ENCODE measurements around the gene IL10. TPM values are rescaled to one million over a fixed set of nuclear protein-coding genes. Genes with fewer than 3 reads are reported as not detected.

The IL10 gene
- total RNA-seq, 1 experiment from 2014 or later = not detected

GRCh38 chr1:206744683-206745082 is 27.6 kb downstream of the IL10 start:
- no peaks in the 10 kb centered on the region for H3K9me3 ChIP-seq (replicated peaks)
- no peak overlapping the region for H3K27ac ChIP-seq
- no peaks in the 10 kb centered on the region for H3K36me3 ChIP-seq
- no peaks in the 10 kb centered on the region for H3K27me3 ChIP-seq (replicated peaks)
- H3K4me3 ChIP-seq = no peak overlapping the region
- peak in 1 of 2 experiments; percentile 25 for DNase-seq (ENCODE audit: low read depth in 1 of 2, low spot score in 2 of 2)
- peaks cover 11% of the 10 kb centered on the region for H3K4me1 ChIP-seq (replicated peaks)

- H3K4me1 ChIP-seq (replicated peaks) = peaks cover 11% of the 10 kb centered on the region
- DNase-seq (ENCODE audit: low read depth in 1 of 2, low spot score in 2 of 2) = no peak
- no peaks in the 10 kb centered on the region for H3K36me3 ChIP-seq
- no peak overlapping the region for H3K27ac ChIP-seq
- H3K4me3 ChIP-seq = no peak overlapping the region
- no peaks in the 10 kb centered on the region for H3K9me3 ChIP-seq (replicated peaks)
- no peaks in the 10 kb centered on the region for H3K27me3 ChIP-seq (replicated peaks)
Observed at GRCh38 chr1:206742719-206743383, 29.4 kb downstream of the IL10 start.

GRCh38 chr1:206741142-206741701 is 31.1 kb downstream of the IL10 start:
- DNase-seq (ENCODE audit: low read depth in 1 of 2, low spot score in 2 of 2) = no peak
- Histone ChIP-seq H3K36me3 (peaks cover 9% of the 10 kb centered on the region), H3K9me3 (replicated peaks) (no peaks in the 10 kb centered on the region), H3K4me3 (no peak overlapping the region), H3K27ac (no peak overlapping the region), H3K27me3 (replicated peaks) (no peaks in the 10 kb centered on the region), H3K4me1 (replicated peaks) (peaks cover 12% of the 10 kb centered on the region)

GRCh38 chr1:206739411-206740076 is 32.8 kb downstream of the IL10 start:
- H3K4me3 ChIP-seq = no peak overlapping the region
- no peaks in the 10 kb centered on the region for H3K27me3 ChIP-seq (replicated peaks)
- H3K9me3 ChIP-seq (replicated peaks) = no peaks in the 10 kb centered on the region
- H3K4me1 ChIP-seq (replicated peaks) = peaks cover 14% of the 10 kb centered on the region
- H3K36me3 ChIP-seq = peaks cover 26% of the 10 kb centered on the region
- no peak for DNase-seq (ENCODE audit: low read depth in 1 of 2, low spot score in 2 of 2)
- H3K27ac ChIP-seq = no peak overlapping the region

GRCh38 chr1:206738370-206739366 is 33.6 kb downstream of the IL10 start:
- peak in 1 of 2 experiments; percentile 28 for DNase-seq (ENCODE audit: low read depth in 1 of 2, low spot score in 2 of 2)
- H3K36me3 ChIP-seq = peaks cover 34% of the 10 kb centered on the region
- H3K27me3 ChIP-seq (replicated peaks) = no peaks in the 10 kb centered on the region
- H3K27ac ChIP-seq = no peak overlapping the region
- H3K9me3 ChIP-seq (replicated peaks) = no peaks in the 10 kb centered on the region
- H3K4me1 ChIP-seq (replicated peaks) = peaks cover 9% of the 10 kb centered on the region
- no peak overlapping the region for H3K4me3 ChIP-seq

- no peaks in the 10 kb centered on the region for H3K9me3 ChIP-seq (replicated peaks)
- no peaks in the 10 kb centered on the region for H3K27me3 ChIP-seq (replicated peaks)
- DNase-seq (ENCODE audit: low read depth in 1 of 2, low spot score in 2 of 2) = no peak
- peaks cover 40% of the 10 kb centered on the region for H3K36me3 ChIP-seq
- peaks cover 9% of the 10 kb centered on the region for H3K4me1 ChIP-seq (replicated peaks)
- no peak overlapping the region for H3K27ac ChIP-seq
- no peak overlapping the region for H3K4me3 ChIP-seq
Observed at GRCh38 chr1:206737729-206738201, 34.5 kb downstream of the IL10 start.

- no peaks in the 10 kb centered on the region for H3K27me3 ChIP-seq (replicated peaks)
- H3K27ac ChIP-seq = no peak overlapping the region
- H3K9me3 ChIP-seq (replicated peaks) = no peaks in the 10 kb centered on the region
- no peak for DNase-seq (ENCODE audit: low read depth in 1 of 2, low spot score in 2 of 2)
- peaks cover 46% of the 10 kb centered on the region for H3K36me3 ChIP-seq
- peaks cover 9% of the 10 kb centered on the region for H3K4me1 ChIP-seq (replicated peaks)
- H3K4me3 ChIP-seq = no peak overlapping the region
Observed at GRCh38 chr1:206736878-206737728, 35.2 kb downstream of the IL10 start.

- Histone ChIP-seq H3K4me3 (no peak overlapping the region), H3K27ac (no peak overlapping the region), H3K4me1 (replicated peaks) (peaks cover 9% of the 10 kb centered on the region), H3K36me3 (peaks cover 61% of the 10 kb centered on the region), H3K27me3 (replicated peaks) (no peaks in the 10 kb centered on the region), H3K9me3 (replicated peaks) (no peaks in the 10 kb centered on the region)
- DNase-seq (ENCODE audit: low read depth in 1 of 2, low spot score in 2 of 2) = no peak
Observed at GRCh38 chr1:206735553-206736031, 36.7 kb downstream of the IL10 start.

GRCh38 chr1:206734499-206735142 is 37.7 kb downstream of the IL10 start:
- DNase-seq (ENCODE audit: low read depth in 1 of 2, low spot score in 2 of 2) = peak in 1 of 2 experiments; percentile 69
- Histone ChIP-seq H3K27me3 (replicated peaks) (no peaks in the 10 kb centered on the region), H3K36me3 (peaks cover 71% of the 10 kb centered on the region), H3K27ac (no peak overlapping the region), H3K4me3 (no peak overlapping the region), H3K9me3 (replicated peaks) (no peaks in the 10 kb centered on the region), H3K4me1 (replicated peaks) (peaks cover 9% of the 10 kb centered on the region)

- Histone ChIP-seq H3K36me3 (peaks cover 82% of the 10 kb centered on the region), H3K4me1 (replicated peaks) (peaks cover 9% of the 10 kb centered on the region), H3K27ac (no peak overlapping the region), H3K4me3 (no peak overlapping the region), H3K27me3 (replicated peaks) (no peaks in the 10 kb centered on the region), H3K9me3 (replicated peaks) (no peaks in the 10 kb centered on the region)
- no peak for DNase-seq (ENCODE audit: low read depth in 1 of 2, low spot score in 2 of 2)
Observed at GRCh38 chr1:206732992-206733391, 39.3 kb downstream of the IL10 start.

GRCh38 chr1:206732508-206732907 is 39.8 kb downstream of the IL10 start:
- H3K27me3 ChIP-seq (replicated peaks) = no peaks in the 10 kb centered on the region
- peaks cover 9% of the 10 kb centered on the region for H3K4me1 ChIP-seq (replicated peaks)
- no peaks in the 10 kb centered on the region for H3K9me3 ChIP-seq (replicated peaks)
- no peak overlapping the region for H3K4me3 ChIP-seq
- no peak overlapping the region for H3K27ac ChIP-seq
- H3K36me3 ChIP-seq = peaks cover 82% of the 10 kb centered on the region
- no peak for DNase-seq (ENCODE audit: low read depth in 1 of 2, low spot score in 2 of 2)

- Histone ChIP-seq H3K36me3 (peaks cover 56% of the 10 kb centered on the region), H3K27me3 (replicated peaks) (no peaks in the 10 kb centered on the region), H3K4me1 (replicated peaks) (peaks cover 11% of the 10 kb centered on the region), H3K4me3 (no peak overlapping the region), H3K9me3 (replicated peaks) (no peaks in the 10 kb centered on the region), H3K27ac (no peak overlapping the region)
- DNase-seq (ENCODE audit: low read depth in 1 of 2, low spot score in 2 of 2) = no peak
Observed at GRCh38 chr1:206729507-206729906, 42.8 kb downstream of the IL10 start.

Measured in SJSA1 (cell line).